ENCODE data around the gene DOCK2. TPM values are rescaled to one million over a fixed set of nuclear protein-coding genes. Genes with fewer than 3 reads are reported as not detected.
"Not testable (repeated sequence)": the region's sequence is repeated elsewhere in the genome, so short reads cannot be mapped to it uniquely, and the experiment has no call there.

The DOCK2 gene
- total RNA-seq, 1 donor from 2014 or later, result 1.1 TPM

DNA sequence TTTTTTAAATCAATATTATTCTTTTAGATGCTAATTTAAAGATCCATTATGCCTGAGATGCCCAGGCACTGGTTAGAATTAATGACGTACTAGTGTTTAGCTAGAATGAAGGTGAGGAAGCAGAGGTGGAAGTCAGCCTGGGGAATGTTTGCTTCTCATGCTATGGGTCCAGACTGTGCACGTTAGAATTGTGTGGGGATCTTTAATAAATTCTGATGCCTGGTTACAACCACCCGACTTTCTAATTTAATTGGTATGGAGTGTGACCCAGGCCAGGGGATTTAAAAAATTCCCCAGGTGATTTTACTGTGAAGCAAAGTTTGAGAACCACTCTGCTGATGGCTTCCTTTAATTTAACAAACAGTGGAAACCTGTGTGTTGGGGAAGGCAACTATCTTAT, 111.1 kb downstream of the DOCK2 start:
- no peak for DNase-seq (ENCODE audit: low spot score)
- no peaks in the 10 kb centered on the region for H4K20me1 ChIP-seq (ENCODE audit: low read depth)
- no peak overlapping the region for H3K4me2 ChIP-seq
- H3K27me3 ChIP-seq, result no peaks in the 10 kb centered on the region
- H3K4me1 ChIP-seq, result no peaks in the 10 kb centered on the region
- no peak overlapping the region for H3K27ac Mint-ChIP-seq
- no peaks in the 10 kb centered on the region for H3K36me3 Mint-ChIP-seq
- no peak overlapping the region for H3K9ac ChIP-seq
- H3K9me3 ChIP-seq (ENCODE audit: low read depth), result no peaks in the 10 kb centered on the region
- no peaks in the 10 kb centered on the region for H3K27me3 Mint-ChIP-seq (ENCODE audit: insufficient read depth, low read depth)
- H3K4me1 Mint-ChIP-seq, result peaks cover 8% of the 10 kb centered on the region
- no peaks in the 10 kb centered on the region for H3K9me3 Mint-ChIP-seq
- H3K4me3 Mint-ChIP-seq, result no peak overlapping the region
- no peak overlapping the region for H2AFZ ChIP-seq (replicated peaks)
- TF ChIP-seq EZH2 (IDR thresholded peaks at IDR 0.05) (no peak), CTCF (IDR thresholded peaks at IDR 0.05) (no peak), EZH2phosphoT487 (IDR thresholded peaks at IDR 0.05) (no peak)
- no peak overlapping the region for H3K27ac ChIP-seq
- no peaks in the 10 kb centered on the region for H3K36me3 ChIP-seq
- no peaks in the 10 kb centered on the region for H3K79me2 ChIP-seq (ENCODE audit: low read depth)
- H3K4me3 ChIP-seq, result no peak overlapping the region
- H3F3A ChIP-seq (ENCODE audit: low read depth), result no peaks in the 10 kb centered on the region

DNA sequence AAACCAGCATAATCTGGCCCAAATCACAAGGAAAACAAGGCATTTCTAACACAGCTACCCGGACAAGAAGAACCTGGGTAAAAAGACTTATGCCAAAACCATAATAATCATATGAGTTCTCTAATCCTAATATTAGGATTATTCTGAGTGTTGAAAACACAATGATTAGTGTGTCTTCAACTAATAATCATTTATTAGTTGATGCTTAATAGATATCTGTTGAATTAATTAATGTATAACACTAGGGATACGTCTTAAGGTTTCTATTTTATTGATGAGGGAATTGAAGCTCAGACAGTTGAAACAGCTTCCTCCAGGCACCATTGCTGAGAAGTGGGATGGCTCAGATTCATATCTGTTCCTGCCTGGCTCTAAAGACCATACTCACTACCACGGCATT, 112.2 kb downstream of the DOCK2 start:
- no peaks in the 10 kb centered on the region for H3K27me3 ChIP-seq
- Mint-ChIP-seq H3K9me3 (no peaks in the 10 kb centered on the region), H3K4me3 (no peak overlapping the region), H3K27me3 (ENCODE audit: insufficient read depth, low read depth) (peaks cover 2% of the 10 kb centered on the region), H3K4me1 (peaks cover 8% of the 10 kb centered on the region), H3K36me3 (no peaks in the 10 kb centered on the region), H3K27ac (no peak overlapping the region)
- H4K20me1 ChIP-seq (ENCODE audit: low read depth), result no peaks in the 10 kb centered on the region
- no peak overlapping the region for H3K9ac ChIP-seq
- no peak overlapping the region for H3K4me2 ChIP-seq
- H3K27ac ChIP-seq, result no peak overlapping the region
- DNase-seq (ENCODE audit: low spot score), result no peak
- H3K4me3 ChIP-seq, result no peak overlapping the region
- H3K9me3 ChIP-seq (ENCODE audit: low read depth), result no peaks in the 10 kb centered on the region
- H2AFZ ChIP-seq (replicated peaks), result no peak overlapping the region
- no peaks in the 10 kb centered on the region for H3K36me3 ChIP-seq
- no peaks in the 10 kb centered on the region for H3K79me2 ChIP-seq (ENCODE audit: low read depth)
- H3F3A ChIP-seq (ENCODE audit: low read depth), result no peaks in the 10 kb centered on the region
- H3K4me1 ChIP-seq, result peaks cover under 1% of the 10 kb centered on the region
- no peak for TF ChIP-seq EZH2 (IDR thresholded peaks at IDR 0.05)
- TF ChIP-seq CTCF (IDR thresholded peaks at IDR 0.05), result no peak
- no peak for TF ChIP-seq EZH2phosphoT487 (IDR thresholded peaks at IDR 0.05)

DNA sequence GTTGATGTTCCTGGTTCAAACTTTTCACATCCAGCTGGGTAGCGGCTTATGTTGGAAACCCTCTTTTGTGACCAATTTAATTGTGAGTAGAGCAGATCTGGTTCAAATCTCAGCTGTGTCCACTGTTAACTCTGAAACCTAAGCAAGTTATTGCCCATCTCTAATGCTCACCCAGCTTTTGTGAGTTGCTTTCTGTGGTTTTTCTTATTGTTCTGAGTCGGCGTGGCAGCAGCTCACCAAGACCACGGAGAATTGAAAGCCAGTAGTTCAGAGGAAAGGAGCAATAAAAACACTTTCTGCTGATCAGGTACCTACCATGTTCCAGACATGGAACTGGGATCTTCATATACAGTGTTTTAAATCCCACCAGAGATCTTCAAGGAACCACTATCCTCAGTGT, 114.4 kb downstream of the DOCK2 start:
- Mint-ChIP-seq H3K27ac (no peak overlapping the region), H3K4me3 (no peak overlapping the region), H3K9me3 (no peaks in the 10 kb centered on the region), H3K4me1 (no peaks in the 10 kb centered on the region), H3K36me3 (no peaks in the 10 kb centered on the region), H3K27me3 (ENCODE audit: insufficient read depth, low read depth) (peaks cover 2% of the 10 kb centered on the region)
- no peak overlapping the region for H3K27ac ChIP-seq
- DNase-seq (ENCODE audit: low spot score), result no peak
- H3K9me3 ChIP-seq (ENCODE audit: low read depth), result no peaks in the 10 kb centered on the region
- H3K4me1 ChIP-seq, result peaks cover 4% of the 10 kb centered on the region
- H3K27me3 ChIP-seq, result no peaks in the 10 kb centered on the region
- no peak overlapping the region for H3K4me3 ChIP-seq
- no peaks in the 10 kb centered on the region for H3F3A ChIP-seq (ENCODE audit: low read depth)
- H3K79me2 ChIP-seq (ENCODE audit: low read depth), result no peaks in the 10 kb centered on the region
- H3K4me2 ChIP-seq, result no peak overlapping the region
- TF ChIP-seq EZH2phosphoT487 (IDR thresholded peaks at IDR 0.05) (no peak), EZH2 (IDR thresholded peaks at IDR 0.05) (no peak), CTCF (IDR thresholded peaks at IDR 0.05) (no peak)
- no peak overlapping the region for H2AFZ ChIP-seq (replicated peaks)
- H4K20me1 ChIP-seq (ENCODE audit: low read depth), result no peaks in the 10 kb centered on the region
- H3K9ac ChIP-seq, result no peak overlapping the region
- H3K36me3 ChIP-seq, result no peaks in the 10 kb centered on the region

DNA sequence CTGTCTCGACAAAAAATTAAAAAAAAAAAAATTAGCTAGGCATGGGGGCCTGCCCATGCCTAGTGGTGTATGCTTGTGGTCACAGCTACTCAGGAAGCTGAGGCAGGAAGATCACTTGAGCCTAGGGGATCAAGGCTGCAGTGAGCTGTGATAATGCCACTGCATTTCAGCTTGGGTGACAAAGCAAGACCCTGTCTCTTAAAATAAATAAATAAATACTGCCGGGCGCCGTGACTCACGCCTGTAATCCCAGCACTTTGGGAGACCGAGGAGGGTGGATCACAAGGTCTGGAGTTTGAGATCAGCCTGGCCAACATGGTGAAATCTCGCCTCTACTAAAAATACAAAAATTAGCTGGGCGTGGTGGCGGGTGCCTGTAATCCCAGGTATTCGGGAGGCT, 115.5 kb downstream of the DOCK2 start:
- not testable (repeated sequence) for H3K4me2 ChIP-seq; H3K79me2 ChIP-seq (ENCODE audit: low read depth); H3K36me3 Mint-ChIP-seq; H4K20me1 ChIP-seq (ENCODE audit: low read depth); H3F3A ChIP-seq (ENCODE audit: low read depth); H3K4me1 ChIP-seq; H3K4me3 ChIP-seq; H3K27me3 ChIP-seq; H3K4me1 Mint-ChIP-seq; H3K27ac Mint-ChIP-seq; H3K9me3 Mint-ChIP-seq; H2AFZ ChIP-seq (replicated peaks); H3K9ac ChIP-seq; DNase-seq (ENCODE audit: low spot score); H3K9me3 ChIP-seq (ENCODE audit: low read depth); H3K27me3 Mint-ChIP-seq (ENCODE audit: insufficient read depth, low read depth); H3K27ac ChIP-seq; H3K36me3 ChIP-seq; H3K4me3 Mint-ChIP-seq

All from neural progenitor cell (in vitro differentiated cells).